OCI-M2 (cell line): Measurements from ENCODE around the gene TCOF1.

ENCODE experiments used
- DNase-seq: peaks from one replicate; lab custom pipeline; 2025; ENCODE audit not compliant: unreplicated experiment; lab: John Stamatoyannopoulos, UW

TCOF1 gene

DNA sequence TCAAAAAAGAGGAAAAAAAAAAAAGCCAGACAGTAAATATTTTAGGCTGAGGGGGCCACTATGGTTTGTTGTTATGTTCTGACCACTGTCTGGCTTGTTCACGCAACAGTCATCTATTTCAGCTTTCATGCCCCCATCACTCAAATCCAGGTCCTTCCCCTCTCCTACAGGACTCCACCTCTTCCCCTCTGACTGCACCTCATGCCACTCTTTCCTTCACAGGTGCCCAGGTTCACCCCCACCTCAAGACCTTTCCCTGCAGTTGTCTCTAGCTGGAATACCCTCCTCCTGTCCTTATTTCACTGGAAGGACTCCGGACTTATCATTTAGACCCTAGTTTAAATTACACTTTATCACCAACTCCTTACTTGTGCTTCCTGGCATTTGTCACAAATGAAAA lies 88.6 kb downstream of the TCOF1 start:
- no peak for DNase-seq

DNA sequence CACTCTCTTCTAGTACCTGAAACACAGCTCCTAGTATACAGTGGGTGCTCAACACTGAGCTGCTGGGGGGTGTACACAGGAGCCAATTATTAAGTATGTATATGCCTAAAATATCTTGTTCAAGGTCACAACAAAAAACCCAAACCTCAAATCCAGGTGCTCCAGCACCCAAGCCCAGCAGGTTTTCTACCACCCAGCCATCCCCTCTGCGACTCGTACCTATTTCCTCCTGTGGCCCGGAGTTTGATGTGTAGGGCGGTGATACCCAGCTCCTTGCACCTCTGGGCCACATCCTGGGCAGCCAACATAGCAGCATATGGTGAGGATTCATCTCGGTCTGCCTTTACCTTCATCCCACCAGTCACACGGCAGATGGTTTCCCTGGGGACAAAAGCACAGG lies 89.1 kb downstream of the TCOF1 start:
- no peak for DNase-seq

DNA sequence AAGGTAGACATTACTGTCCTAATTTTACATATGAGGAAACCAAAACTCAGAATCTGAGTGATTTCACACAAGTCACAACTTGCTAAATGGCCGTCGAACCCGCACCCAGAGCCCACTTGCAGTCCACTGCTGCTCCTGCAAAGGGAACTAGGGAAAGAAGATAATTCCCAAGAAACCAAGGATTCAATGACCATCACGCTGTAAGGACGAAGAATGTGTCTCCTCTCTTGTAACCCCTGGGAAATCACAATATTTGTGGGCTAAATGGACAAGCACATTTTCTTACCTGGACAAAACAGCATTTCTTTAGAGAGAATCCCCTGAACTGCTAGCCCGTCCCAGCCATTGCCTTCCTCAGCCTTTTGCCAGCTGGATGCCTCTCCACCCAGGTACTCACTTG lies 89.7 kb downstream of the TCOF1 start:
- no peak for DNase-seq

DNA sequence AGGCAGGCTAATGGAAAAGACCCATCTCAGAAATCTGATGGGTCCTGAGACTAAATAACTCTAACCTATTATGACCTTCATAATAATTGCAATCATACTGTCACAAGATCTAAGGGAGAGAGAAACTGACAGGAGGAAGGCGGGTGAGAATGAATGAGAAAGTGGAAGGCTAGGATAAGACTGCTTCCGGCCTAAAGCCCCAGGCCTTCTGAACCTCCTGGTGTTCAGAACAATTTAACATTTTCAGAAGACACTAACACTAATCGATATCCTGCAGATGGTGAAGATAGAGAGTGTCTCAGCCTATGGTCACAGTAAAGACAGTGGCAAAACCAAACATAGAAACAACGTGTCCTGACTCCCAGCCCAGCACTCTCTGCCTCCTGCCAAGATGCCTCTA lies 90.8 kb downstream of the TCOF1 start:
- no peak for DNase-seq

DNA sequence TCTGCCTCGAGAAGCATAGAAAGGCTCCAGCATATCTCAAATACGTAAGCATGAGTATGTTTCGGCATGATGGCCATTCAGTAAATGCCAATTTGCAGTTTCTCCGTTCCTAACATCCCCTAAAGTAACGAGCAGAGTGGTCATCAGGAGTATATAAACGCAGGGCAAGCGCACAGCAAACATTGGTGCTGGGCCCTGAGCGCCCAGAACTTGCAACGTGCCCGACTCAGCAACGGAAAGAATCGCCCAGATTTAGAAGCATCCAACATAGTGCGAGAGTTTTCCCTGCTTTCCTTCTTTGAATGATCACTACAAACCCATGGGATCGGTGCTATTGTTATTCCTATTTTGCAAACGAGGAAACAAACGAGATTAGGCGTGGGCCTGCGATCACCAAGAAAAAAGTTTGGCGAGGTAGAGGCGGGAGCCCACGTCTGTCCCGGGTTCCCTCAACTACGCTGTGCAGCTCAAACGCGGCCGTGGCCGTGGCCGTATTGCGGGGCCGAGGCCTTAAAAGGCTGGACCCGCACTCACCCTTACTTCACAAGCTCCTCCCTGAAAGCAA lies 91.5 kb downstream of the TCOF1 start:
- no peak for DNase-seq
